ENCODE results near the gene ENPP5.

Gene ENPP5

GRCh38 chr6:46184114-46184513, 13.3 kb upstream of the ENPP5 start:
- TF ChIP-seq REPIN1 (tag by site-specific recombination; IDR thresholded peaks at IDR 0.05; ENCODE audit: low read depth), result no peak
- no peak for TF ChIP-seq GLIS1 (tag by site-specific recombination; IDR thresholded peaks at IDR 0.05)
- TF ChIP-seq, protein P1, sequence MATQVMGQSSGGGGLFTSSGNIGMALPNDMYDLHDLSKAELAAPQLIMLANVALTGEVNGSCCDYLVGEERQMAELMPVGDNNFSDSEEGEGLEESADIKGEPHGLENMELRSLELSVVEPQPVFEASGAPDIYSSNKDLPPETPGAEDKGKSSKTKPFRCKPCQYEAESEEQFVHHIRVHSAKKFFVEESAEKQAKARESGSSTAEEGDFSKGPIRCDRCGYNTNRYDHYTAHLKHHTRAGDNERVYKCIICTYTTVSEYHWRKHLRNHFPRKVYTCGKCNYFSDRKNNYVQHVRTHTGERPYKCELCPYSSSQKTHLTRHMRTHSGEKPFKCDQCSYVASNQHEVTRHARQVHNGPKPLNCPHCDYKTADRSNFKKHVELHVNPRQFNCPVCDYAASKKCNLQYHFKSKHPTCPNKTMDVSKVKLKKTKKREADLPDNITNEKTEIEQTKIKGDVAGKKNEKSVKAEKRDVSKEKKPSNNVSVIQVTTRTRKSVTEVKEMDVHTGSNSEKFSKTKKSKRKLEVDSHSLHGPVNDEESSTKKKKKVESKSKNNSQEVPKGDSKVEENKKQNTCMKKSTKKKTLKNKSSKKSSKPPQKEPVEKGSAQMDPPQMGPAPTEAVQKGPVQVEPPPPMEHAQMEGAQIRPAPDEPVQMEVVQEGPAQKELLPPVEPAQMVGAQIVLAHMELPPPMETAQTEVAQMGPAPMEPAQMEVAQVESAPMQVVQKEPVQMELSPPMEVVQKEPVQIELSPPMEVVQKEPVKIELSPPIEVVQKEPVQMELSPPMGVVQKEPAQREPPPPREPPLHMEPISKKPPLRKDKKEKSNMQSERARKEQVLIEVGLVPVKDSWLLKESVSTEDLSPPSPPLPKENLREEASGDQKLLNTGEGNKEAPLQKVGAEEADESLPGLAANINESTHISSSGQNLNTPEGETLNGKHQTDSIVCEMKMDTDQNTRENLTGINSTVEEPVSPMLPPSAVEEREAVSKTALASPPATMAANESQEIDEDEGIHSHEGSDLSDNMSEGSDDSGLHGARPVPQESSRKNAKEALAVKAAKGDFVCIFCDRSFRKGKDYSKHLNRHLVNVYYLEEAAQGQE (tag by site-specific recombination; IDR thresholded peaks at IDR 0.05), result no peak
- TF ChIP-seq ZNF426 (tag by site-specific recombination; IDR thresholded peaks at IDR 0.05), result no peak
- no peaks in the 10 kb centered on the region for H3K9me3 ChIP-seq (ENCODE audit: control insufficient read depth, insufficient read depth, low read depth, low read length)
- H3K4me3 ChIP-seq (ENCODE audit: low read depth, low read length), result no peak overlapping the region
- no peak overlapping the region for H3K27ac ChIP-seq (ENCODE audit: extremely low read depth, low read depth, low read length)
- peaks cover 26% of the 10 kb centered on the region for H3K4me1 ChIP-seq (ENCODE audit: control insufficient read depth, insufficient read depth, low read length)
- H3K36me3 ChIP-seq (ENCODE audit: control insufficient read depth in 2 of 2, insufficient read depth in 1 of 2, low read length in 2 of 2), result no peaks in the 10 kb centered on the region
- ChIA-PET CTCF (interaction anchor here (0.7 to 1.7 kb wide), 6 partner anchors 38 to 726 kb away, joined by 3 to 6 read pairs (median 3); no protein-coding TSS in a partner anchor), POLR2A (interaction anchor here (1.5 kb wide), 1 partner anchor 13 kb away, joined by 7 read pairs; the partner anchor contains the start of gene ENPP5)

- Histone ChIP-seq H3K36me3 (ENCODE audit: control insufficient read depth in 2 of 2, insufficient read depth in 1 of 2, low read length in 2 of 2) (no peaks in the 10 kb centered on the region), H3K27ac (ENCODE audit: extremely low read depth, low read depth, low read length) (no peak overlapping the region), H3K4me3 (ENCODE audit: low read depth, low read length) (no peak overlapping the region), H3K9me3 (ENCODE audit: control insufficient read depth, insufficient read depth, low read depth, low read length) (no peaks in the 10 kb centered on the region), H3K4me1 (ENCODE audit: control insufficient read depth, insufficient read depth, low read length) (no peaks in the 10 kb centered on the region)
- TF ChIP-seq ZNF239 (tag by site-specific recombination; IDR thresholded peaks at IDR 0.05) (no peak), ZNF221 (tag by site-specific recombination; IDR thresholded peaks at IDR 0.05; ENCODE audit: borderline replicate concordance) (no peak), YY2 (tag by site-specific recombination; IDR thresholded peaks at IDR 0.05) (no peak), ZBTB49 (tag by site-specific recombination; IDR thresholded peaks at IDR 0.05; ENCODE audit: low read depth) (no peak), OVOL3 (tag by site-specific recombination; IDR thresholded peaks at IDR 0.05) (no peak), MEIS1 (CRISPR knock-in tag; IDR thresholded peaks at IDR 0.05; ENCODE audit: borderline replicate concordance) (no peak)
- ChIA-PET CTCF (interaction anchor here (0.7 to 1.2 kb wide), 2 partner anchors 85 to 132 kb away, joined by 3 to 4 read pairs; no protein-coding TSS in a partner anchor), POLR2A (no interaction called here)
Measured at GRCh38 chr6:46175976-46176375, 5.2 kb upstream of the ENPP5 start.

- TF ChIP-seq ZNF362 (tag by site-specific recombination; IDR thresholded peaks at IDR 0.05), result no peak
- no peak for TF ChIP-seq ZNF221 (tag by site-specific recombination; IDR thresholded peaks at IDR 0.05; ENCODE audit: borderline replicate concordance)
- no peak for TF ChIP-seq ZNF624 (tag by site-specific recombination; IDR thresholded peaks at IDR 0.05)
- no peak for TF ChIP-seq ZNF560 (tag by site-specific recombination; IDR thresholded peaks at IDR 0.05; ENCODE audit: borderline replicate concordance)
- no peak for TF ChIP-seq ZNF248 (tag by site-specific recombination; IDR thresholded peaks at IDR 0.05)
- TF ChIP-seq PRDM10 (tag by site-specific recombination; IDR thresholded peaks at IDR 0.05), result no peak
- no peak for TF ChIP-seq ZNF266 (tag by site-specific recombination; IDR thresholded peaks at IDR 0.05; ENCODE audit: low read depth)
- TF ChIP-seq ZNF37A (tag by site-specific recombination; IDR thresholded peaks at IDR 0.05), result no peak
- H3K4me1 ChIP-seq (ENCODE audit: control insufficient read depth, insufficient read depth, low read length), result no peaks in the 10 kb centered on the region
- no peaks in the 10 kb centered on the region for H3K9me3 ChIP-seq (ENCODE audit: control insufficient read depth, insufficient read depth, low read depth, low read length)
- H3K4me3 ChIP-seq (ENCODE audit: low read depth, low read length), result no peak overlapping the region
- ChIA-PET POLR2A (no interaction called here), CTCF (interaction anchor here (1.2 kb wide), 1 partner anchor 132 kb away, joined by 3 read pairs; no protein-coding TSS in a partner anchor)
- H3K36me3 ChIP-seq (ENCODE audit: control insufficient read depth in 2 of 2, insufficient read depth in 1 of 2, low read length in 2 of 2), result no peaks in the 10 kb centered on the region
- no peak overlapping the region for H3K27ac ChIP-seq (ENCODE audit: extremely low read depth, low read depth, low read length)
Measured at GRCh38 chr6:46175446-46175845, 4.7 kb upstream of the ENPP5 start.

All from HEK293 (cell line).